22Rv1 (cell line): Measurements from ENCODE around the gene FAM149A.

Experiments
- H3K27ac ChIP-seq: fragments of 450-650 bp; 2 replicates; pipeline ENCODE4 v1.5.1; 2017
- ZFX ChIP-seq: fragments of 450-650 bp; IDR thresholded peaks from 2 replicates; pipeline ENCODE4 v1.6.1; 2017; ENCODE audit warnings: antibody characterized with exemption, borderline replicate concordance
- TF ChIP-seq, protein P1 (sequence below): fragments of 450-650 bp; IDR thresholded peaks from 2 replicates; pipeline ENCODE4 v1.5.1; 2017; ENCODE audit warnings: mild to moderate bottlenecking

FAM149A gene

GRCh38 chr4:186202490-186203140 is 98.1 kb downstream of the FAM149A start:
- TF ChIP-seq, protein P1, sequence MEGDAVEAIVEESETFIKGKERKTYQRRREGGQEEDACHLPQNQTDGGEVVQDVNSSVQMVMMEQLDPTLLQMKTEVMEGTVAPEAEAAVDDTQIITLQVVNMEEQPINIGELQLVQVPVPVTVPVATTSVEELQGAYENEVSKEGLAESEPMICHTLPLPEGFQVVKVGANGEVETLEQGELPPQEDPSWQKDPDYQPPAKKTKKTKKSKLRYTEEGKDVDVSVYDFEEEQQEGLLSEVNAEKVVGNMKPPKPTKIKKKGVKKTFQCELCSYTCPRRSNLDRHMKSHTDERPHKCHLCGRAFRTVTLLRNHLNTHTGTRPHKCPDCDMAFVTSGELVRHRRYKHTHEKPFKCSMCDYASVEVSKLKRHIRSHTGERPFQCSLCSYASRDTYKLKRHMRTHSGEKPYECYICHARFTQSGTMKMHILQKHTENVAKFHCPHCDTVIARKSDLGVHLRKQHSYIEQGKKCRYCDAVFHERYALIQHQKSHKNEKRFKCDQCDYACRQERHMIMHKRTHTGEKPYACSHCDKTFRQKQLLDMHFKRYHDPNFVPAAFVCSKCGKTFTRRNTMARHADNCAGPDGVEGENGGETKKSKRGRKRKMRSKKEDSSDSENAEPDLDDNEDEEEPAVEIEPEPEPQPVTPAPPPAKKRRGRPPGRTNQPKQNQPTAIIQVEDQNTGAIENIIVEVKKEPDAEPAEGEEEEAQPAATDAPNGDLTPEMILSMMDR, result no peak
- no peak for TF ChIP-seq ZFX
- no peak overlapping the region for H3K27ac ChIP-seq

- H3K27ac ChIP-seq, result no peak overlapping the region
- no peak for TF ChIP-seq ZFX
- TF ChIP-seq, protein P1, result no peak
These were observed 98.9 kb downstream of the FAM149A start for GRCh38 chr4:186203406-186203805.

DNA sequence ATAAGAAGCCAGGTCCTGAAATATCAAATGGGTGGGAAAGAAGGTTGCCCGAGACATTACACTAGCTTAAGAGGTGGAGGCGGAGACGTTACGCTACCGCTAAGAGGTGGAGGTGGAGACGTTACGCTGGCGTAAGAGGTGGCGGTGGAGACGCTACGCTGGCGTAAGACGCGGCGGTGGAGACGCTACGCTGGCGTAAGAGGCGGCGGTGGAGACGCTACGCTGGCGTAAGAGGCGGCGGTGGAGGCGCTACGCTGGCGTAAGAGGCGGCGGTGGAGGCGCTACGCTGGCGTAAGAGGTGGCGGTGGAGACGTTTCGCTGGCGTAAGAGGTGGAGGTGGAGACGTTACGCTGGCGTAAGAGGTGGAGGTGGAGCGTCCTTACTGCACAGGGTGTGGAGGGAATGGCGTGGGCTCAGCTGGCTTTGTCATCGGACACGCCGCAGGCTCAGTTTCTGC is 99.6 kb downstream of the FAM149A start:
- TF ChIP-seq, protein P1, result no peak
- no peak for TF ChIP-seq ZFX
- no peak overlapping the region for H3K27ac ChIP-seq

DNA sequence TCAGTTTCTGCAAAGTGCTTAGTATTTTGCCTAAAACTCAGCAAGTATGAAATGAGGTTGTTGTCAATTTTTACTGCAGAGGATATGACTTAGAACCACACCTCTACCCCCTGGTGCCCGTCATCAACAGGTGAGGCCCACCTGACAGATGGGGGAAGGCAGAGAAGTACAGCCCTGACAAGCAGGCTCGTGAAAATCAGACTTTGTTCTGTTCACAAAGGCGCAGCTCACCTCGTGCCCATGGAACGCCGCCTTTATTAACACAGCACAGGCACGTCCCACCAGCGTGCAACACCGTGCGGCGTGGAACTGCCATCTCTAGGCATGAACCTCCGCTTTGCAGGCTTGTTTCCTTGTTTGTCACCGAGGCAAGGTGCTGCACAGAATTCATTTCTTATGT is 100.2 kb downstream of the FAM149A start:
- no peak overlapping the region for H3K27ac ChIP-seq
- TF ChIP-seq, protein P1, result no peak
- TF ChIP-seq ZFX, result no peak

DNA sequence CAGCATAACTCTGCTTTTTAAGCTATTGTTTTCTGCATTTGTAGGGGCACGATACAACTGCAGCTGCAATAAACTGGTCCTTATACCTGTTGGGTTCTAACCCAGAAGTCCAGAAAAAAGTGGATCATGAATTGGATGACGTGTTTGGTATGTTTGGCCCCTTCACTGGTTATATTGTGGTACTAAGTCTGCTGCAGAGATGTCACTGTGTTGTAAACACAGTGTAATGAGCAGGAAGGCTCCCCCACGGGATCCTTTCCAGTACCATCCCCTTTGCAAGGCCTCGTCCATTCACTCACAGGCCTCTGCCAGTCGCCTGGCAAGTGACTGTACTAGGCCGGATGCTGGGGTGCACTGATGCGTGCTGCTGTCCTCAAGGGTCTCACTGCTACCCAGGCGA is 100.7 kb downstream of the FAM149A start:
- TF ChIP-seq, protein P1, result no peak
- no peak for TF ChIP-seq ZFX
- no peak overlapping the region for H3K27ac ChIP-seq

DNA sequence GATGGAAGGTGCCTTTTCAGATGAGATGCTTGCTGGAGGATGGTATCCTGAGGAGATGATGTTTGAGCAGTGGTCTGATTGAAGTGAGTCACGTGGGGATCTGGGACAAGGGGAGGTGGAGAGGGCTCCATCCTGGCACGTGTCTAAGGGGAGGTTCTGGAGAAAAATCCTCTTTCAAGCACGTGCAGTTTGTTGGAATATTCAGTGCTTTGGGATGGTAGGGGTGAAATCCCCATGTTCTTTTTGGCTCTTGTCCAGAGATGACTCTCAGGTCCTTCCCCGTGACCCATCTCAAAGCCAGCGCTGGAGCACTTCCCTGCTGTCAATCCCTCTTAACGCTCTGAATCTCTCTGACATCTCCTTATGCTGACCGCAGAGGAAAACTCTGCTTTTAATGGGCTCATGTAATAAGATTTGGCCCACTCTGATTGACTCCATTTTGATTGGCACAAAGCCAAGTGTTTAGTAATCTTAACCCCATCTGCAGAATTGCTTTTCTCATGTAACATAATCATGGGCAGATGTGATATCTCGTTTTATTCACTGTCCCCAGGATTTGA is 112.0 kb downstream of the FAM149A start:
- TF ChIP-seq ZFX, result no peak
- TF ChIP-seq, protein P1, result no peak
- no peak overlapping the region for H3K27ac ChIP-seq

DNA sequence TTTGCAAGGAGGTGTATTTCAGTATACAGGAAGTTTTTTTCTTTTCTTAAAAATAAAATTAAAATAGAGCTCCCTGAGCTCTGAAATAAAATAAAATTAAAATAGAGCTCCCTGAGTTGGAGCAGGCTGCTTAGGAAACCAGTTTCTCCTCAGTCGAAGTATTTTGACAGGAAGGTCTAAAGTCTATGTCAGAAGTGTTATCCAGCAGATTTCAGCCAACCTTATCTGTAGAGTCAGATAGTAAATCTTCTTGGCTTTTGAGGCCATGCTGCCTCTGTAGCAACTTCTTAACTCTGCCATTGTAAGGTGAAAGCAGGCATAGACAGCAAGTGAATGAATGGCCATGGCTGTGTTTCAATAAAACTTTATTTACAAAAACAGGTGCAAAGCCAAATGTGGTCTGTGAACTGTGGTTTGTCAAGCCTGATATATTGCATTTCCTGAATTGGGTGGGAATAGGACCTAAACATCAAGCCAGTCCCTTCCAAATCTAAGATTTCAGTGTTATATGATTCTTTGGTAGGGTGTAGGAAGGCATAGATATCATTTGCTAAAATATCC is 113.3 kb downstream of the FAM149A start:
- TF ChIP-seq, protein P1, result peak; percentile 6; the same call in 1 of the 2 replicates
- TF ChIP-seq ZFX, result no peak

More for the DNA sequence above, 113.3 kb downstream of the FAM149A start:
- no peak overlapping the region for H3K27ac ChIP-seq
